Neural cell (in vitro differentiated cells): Measurements from ENCODE around the gene IL17RD.

Source experiments
- EZH2 ChIP-seq: fragments of 200-600, 300-800 bp; shearing (Covaris generic), sonication (generic); IDR thresholded peaks from 2 replicates; pipeline ENCODE4 v1.6.1; 2014; ENCODE audit warnings: antibody characterized with exemption, low read length, borderline replicate concordance, mild to moderate bottlenecking; ENCODE audit not compliant: insufficient read depth, poor library complexity, severe bottlenecking
- POLR2AphosphoS5 ChIP-seq: IDR thresholded peaks from 2 replicates; pipeline ENCODE4 v1.6.1; 2012
- RAD21 ChIP-seq: fragments of 450-650 bp; conservative IDR thresholded peaks from 2 replicates; pipeline ENCODE4 v1.6.1; 2014; ENCODE audit warnings: antibody characterized with exemption, mild to moderate bottlenecking, moderate library complexity
- SMC3 ChIP-seq: fragments of 450-650 bp; conservative IDR thresholded peaks from 2 replicates; pipeline ENCODE4 v1.6.1; 2014; ENCODE audit warnings: antibody characterized with exemption, mild to moderate bottlenecking, moderate library complexity; ENCODE audit not compliant: poor library complexity
- TF ChIP-seq, protein P1 (sequence below): fragments of 450-650 bp; IDR thresholded peaks from 2 replicates; pipeline ENCODE4 v1.5.1; 2014; ENCODE audit warnings: antibody characterized with exemption, mild to moderate bottlenecking, moderate library complexity; ENCODE audit not compliant: poor library complexity, severe bottlenecking

DNA sequence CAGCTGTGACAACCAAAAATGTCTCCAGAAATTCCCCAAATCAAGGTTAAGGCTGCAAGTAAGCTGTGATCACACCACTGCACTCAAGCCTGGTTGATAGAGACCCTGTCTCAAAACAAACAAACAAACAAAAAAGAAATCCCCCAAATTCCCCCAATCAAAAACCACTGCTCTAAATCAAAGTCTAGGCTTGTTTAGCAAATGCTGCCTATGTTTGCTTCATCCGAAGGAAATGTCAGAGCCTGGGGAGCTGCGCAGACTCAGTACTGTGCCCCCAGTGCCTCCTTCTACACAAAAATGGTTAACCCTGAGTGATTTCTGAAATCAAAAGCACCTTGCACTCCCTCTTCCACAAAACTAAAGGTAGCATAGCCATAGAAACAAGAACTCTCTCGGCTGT lies 13.4 kb downstream of the IL17RD start:
- TF ChIP-seq SMC3 (no peak), RAD21 (no peak), EZH2 (no peak), POLR2AphosphoS5 (no peak)
- TF ChIP-seq, protein P1, sequence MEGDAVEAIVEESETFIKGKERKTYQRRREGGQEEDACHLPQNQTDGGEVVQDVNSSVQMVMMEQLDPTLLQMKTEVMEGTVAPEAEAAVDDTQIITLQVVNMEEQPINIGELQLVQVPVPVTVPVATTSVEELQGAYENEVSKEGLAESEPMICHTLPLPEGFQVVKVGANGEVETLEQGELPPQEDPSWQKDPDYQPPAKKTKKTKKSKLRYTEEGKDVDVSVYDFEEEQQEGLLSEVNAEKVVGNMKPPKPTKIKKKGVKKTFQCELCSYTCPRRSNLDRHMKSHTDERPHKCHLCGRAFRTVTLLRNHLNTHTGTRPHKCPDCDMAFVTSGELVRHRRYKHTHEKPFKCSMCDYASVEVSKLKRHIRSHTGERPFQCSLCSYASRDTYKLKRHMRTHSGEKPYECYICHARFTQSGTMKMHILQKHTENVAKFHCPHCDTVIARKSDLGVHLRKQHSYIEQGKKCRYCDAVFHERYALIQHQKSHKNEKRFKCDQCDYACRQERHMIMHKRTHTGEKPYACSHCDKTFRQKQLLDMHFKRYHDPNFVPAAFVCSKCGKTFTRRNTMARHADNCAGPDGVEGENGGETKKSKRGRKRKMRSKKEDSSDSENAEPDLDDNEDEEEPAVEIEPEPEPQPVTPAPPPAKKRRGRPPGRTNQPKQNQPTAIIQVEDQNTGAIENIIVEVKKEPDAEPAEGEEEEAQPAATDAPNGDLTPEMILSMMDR = no peak
